ENCODE measurements around the gene TCP1.

DNA sequence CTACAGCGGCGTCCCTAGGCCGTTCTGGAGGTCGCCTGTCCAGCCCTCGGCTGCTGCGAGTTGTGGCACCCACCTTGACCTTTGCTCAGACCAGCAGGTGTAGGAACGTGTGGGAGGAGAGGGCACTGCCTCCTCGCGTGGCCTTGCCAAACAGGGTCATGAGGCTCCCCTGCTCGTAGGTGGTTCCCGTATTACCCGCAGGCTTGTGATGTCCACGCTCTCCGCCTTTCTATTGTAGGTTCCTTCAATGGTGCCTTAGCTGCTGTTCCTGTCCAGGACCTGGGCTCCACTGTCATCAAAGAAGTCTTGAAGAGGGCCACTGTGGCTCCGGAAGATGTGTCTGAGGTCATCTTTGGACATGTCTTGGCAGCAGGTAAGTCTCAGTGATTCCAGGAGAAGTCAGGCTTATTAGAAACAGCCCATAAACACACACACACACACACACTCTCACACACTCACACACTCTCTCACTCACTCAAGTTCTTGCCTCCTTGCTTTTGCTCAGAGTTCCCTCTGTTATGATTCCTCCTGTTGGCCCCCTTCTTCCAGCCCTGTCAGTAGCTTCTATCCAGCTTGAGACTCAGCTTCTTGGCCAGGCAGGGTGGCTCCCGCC is 26.6 kb downstream of the TCP1 start:
- TF ChIP-seq, protein P1, sequence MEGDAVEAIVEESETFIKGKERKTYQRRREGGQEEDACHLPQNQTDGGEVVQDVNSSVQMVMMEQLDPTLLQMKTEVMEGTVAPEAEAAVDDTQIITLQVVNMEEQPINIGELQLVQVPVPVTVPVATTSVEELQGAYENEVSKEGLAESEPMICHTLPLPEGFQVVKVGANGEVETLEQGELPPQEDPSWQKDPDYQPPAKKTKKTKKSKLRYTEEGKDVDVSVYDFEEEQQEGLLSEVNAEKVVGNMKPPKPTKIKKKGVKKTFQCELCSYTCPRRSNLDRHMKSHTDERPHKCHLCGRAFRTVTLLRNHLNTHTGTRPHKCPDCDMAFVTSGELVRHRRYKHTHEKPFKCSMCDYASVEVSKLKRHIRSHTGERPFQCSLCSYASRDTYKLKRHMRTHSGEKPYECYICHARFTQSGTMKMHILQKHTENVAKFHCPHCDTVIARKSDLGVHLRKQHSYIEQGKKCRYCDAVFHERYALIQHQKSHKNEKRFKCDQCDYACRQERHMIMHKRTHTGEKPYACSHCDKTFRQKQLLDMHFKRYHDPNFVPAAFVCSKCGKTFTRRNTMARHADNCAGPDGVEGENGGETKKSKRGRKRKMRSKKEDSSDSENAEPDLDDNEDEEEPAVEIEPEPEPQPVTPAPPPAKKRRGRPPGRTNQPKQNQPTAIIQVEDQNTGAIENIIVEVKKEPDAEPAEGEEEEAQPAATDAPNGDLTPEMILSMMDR (IDR thresholded peaks at IDR 0.05) = no peak
- no peak for TF ChIP-seq POLR2A (IDR thresholded peaks at IDR 0.05)
- no peak for TF ChIP-seq POLR2AphosphoS5 (IDR thresholded peaks at IDR 0.05; ENCODE audit: insufficient read depth in 1 of 2, low read depth in 1 of 2)
